Body of pancreas (tissue), 4 donors: ENCODE data around the gene CELA2A.

Experiments
- CTCF ChIP-seq, 7 experiments: fragments of 450-650 bp in 4 of 7; fragments of 200-600 bp in 3 of 7; sonication (generic) in 3 of 7; IDR thresholded peaks; one replicate each; pipeline ENCODE4 v1.5.1; 2016 to 2019; ENCODE audit warnings: antibody characterized with exemption in 7 of 7
- POLR2A ChIP-seq, 3 donors: fragments of 450-650 bp; IDR thresholded peaks; one replicate each; pipeline ENCODE4 v1.6.1; 2016; ENCODE audit warnings: antibody characterized with exemption in 3 of 3, mild to moderate bottlenecking in 2 of 3

GRCh38 chr1:15412843-15413242, 43.7 kb upstream of the CELA2A start:
- no peak for TF ChIP-seq CTCF (IDR thresholded peaks at IDR 0.05)
- no peak for TF ChIP-seq POLR2A (IDR thresholded peaks at IDR 0.05)
